ENCODE results near the gene GOLGA8M. TPM values are rescaled to one million over a fixed set of nuclear protein-coding genes. Genes with fewer than 3 reads are reported as not detected.

GOLGA8M gene
- 0.73 and 1.2 TPM in 2 replicates for total RNA-seq

GRCh38 chr15:28712270-28712669, at the start of gene GOLGA8M:
GOLGA8M (minus strand) TSS chr15:28712421; CDS start chr15:28712323, 98 bp downstream.

Other genes with a start within 250 kb of the GOLGA8M start
- not detected in 2 replicates for gene GOLGA8G, start 179.4 kb downstream of the GOLGA8M start, total RNA-seq
- not detected in 2 replicates for gene GOLGA6L25, start 158.9 kb downstream of the GOLGA8M start, total RNA-seq
- not detected in 2 replicates for gene GOLGA6L7, start 136.2 kb upstream of the GOLGA8M start, total RNA-seq
- gene APBA2, start 173.6 kb upstream of the GOLGA8M start, total RNA-seq, result 2.5 and 12.2 TPM in 2 replicates